ENCODE results near the gene NEU2.

The NEU2 gene

GRCh38 chr2:232999354-232999753 lies 33.1 kb upstream of the NEU2 start:
- DNase-seq (ENCODE audit: low read depth, low spot score), result no peak
- no peaks in the 10 kb centered on the region for H3K4me1 ChIP-seq (ENCODE audit: control insufficient read depth, insufficient read depth, low read length)
- WGBS (ENCODE audit: insufficient coverage, insufficient read length), result no CpG with 5 or more reads among the region's 7 CpGs
- H3K36me3 ChIP-seq (ENCODE audit: control insufficient read depth, insufficient read depth, low read length), result no peaks in the 10 kb centered on the region
- no peaks in the 10 kb centered on the region for H3K27me3 ChIP-seq (ENCODE audit: control insufficient read depth, insufficient read depth, low read length)
- no peaks in the 10 kb centered on the region for H3K9me3 ChIP-seq (ENCODE audit: control insufficient read depth, insufficient read depth, low read length)
- no peak overlapping the region for H3K27ac ChIP-seq (ENCODE audit: low read length)
- no peak overlapping the region for H3K4me3 ChIP-seq (ENCODE audit: low read length)

GRCh38 chr2:233000886-233001750 lies 31.4 kb upstream of the NEU2 start:
- Histone ChIP-seq H3K9me3 (ENCODE audit: control insufficient read depth, insufficient read depth, low read length) (no peaks in the 10 kb centered on the region), H3K27me3 (ENCODE audit: control insufficient read depth, insufficient read depth, low read length) (no peaks in the 10 kb centered on the region), H3K4me1 (ENCODE audit: control insufficient read depth, insufficient read depth, low read length) (no peaks in the 10 kb centered on the region), H3K27ac (ENCODE audit: low read length) (no peak overlapping the region), H3K36me3 (ENCODE audit: control insufficient read depth, insufficient read depth, low read length) (no peaks in the 10 kb centered on the region), H3K4me3 (ENCODE audit: low read length) (no peak overlapping the region; the same call in 1 of the 2 replicates)
- WGBS (ENCODE audit: insufficient coverage, insufficient read length), result no CpG with 5 or more reads among the region's 20 CpGs
- DNase-seq (ENCODE audit: low read depth, low spot score), result no peak

- H3K27ac ChIP-seq (ENCODE audit: low read length), result no peak overlapping the region
- no peaks in the 10 kb centered on the region for H3K36me3 ChIP-seq (ENCODE audit: control insufficient read depth, insufficient read depth, low read length)
- no peaks in the 10 kb centered on the region for H3K27me3 ChIP-seq (ENCODE audit: control insufficient read depth, insufficient read depth, low read length)
- H3K4me1 ChIP-seq (ENCODE audit: control insufficient read depth, insufficient read depth, low read length), result no peaks in the 10 kb centered on the region
- H3K4me3 ChIP-seq (ENCODE audit: low read length), result no peak overlapping the region
- DNase-seq (ENCODE audit: low read depth, low spot score), result no peak
- H3K9me3 ChIP-seq (ENCODE audit: control insufficient read depth, insufficient read depth, low read length), result no peaks in the 10 kb centered on the region
- no CpG with 5 or more reads among the region's 19 CpGs for WGBS (ENCODE audit: insufficient coverage, insufficient read length)
Observed at GRCh38 chr2:233002829-233003657, 29.4 kb upstream of the NEU2 start.

DNA sequence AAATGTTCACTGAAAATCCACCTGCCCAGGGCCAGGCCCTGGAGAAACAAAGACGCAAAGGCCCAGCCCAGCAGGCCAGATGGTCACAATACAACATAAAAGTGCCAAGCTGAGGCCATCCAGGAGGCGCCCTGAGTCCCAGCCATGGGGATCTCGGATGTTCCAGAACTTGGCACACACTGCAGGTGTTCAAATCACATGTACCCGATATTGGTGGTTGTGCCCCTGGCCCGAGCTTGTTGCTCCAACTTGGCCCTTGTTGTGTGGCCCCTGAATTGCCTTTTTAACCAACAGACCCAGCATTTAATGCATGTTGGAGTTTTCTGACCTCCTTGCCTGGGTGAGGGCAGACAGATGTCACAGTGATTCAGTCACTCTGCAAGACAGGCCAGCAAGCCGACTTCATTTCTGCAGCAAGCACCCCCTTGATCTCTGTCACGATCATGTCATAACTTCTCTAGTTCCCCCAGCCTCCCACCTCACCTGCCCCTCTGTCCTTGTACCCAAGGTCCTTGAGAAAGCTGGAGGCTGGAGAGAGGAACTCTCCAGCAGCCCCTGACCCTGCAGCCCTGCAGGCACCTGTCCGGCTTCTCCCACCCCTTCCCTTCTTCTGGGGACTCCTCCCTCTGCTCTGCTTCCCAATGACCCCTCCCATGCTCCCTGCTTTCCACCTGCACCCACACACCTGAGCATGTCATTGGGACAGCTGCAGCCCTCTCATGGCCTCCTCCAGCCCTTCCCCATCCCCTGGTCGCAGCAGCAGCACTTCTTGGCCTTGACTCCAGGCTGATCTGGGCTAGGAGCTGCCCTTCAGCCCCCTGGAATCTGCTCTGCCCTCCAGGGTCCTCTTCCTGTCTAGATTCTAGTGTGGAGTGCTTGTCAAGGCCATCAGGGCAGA lies 28.6 kb upstream of the NEU2 start:
- H3K27ac ChIP-seq (ENCODE audit: low read length), result no peak overlapping the region
- H3K4me3 ChIP-seq (ENCODE audit: low read length), result no peak overlapping the region
- no peaks in the 10 kb centered on the region for H3K27me3 ChIP-seq (ENCODE audit: control insufficient read depth, insufficient read depth, low read length)
- no peak for DNase-seq (ENCODE audit: low read depth, low spot score)
- WGBS (ENCODE audit: insufficient coverage, insufficient read length), result no CpG with 5 or more reads among the region's 9 CpGs
- no peaks in the 10 kb centered on the region for H3K4me1 ChIP-seq (ENCODE audit: control insufficient read depth, insufficient read depth, low read length)
- H3K9me3 ChIP-seq (ENCODE audit: control insufficient read depth, insufficient read depth, low read length), result no peaks in the 10 kb centered on the region
- no peaks in the 10 kb centered on the region for H3K36me3 ChIP-seq (ENCODE audit: control insufficient read depth, insufficient read depth, low read length)

DNA sequence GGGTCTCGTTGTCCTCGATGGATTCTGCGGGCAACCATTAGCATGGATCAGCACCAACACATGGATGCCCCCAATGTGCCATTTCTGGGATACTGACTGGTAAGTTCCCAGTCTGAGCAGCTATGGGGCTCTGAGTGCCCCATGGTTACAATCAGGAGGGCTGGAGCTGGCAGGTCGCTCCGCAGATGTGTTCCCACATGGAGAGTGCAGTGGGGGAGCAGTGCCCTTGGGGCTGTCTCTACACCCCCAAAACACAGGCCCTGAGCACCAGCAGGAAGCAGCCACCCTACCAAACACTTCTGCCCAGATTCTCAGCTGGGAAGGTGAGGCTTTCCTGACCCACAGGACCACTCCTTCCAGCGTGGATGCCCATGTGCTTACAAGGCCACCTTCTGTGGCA lies 27.4 kb upstream of the NEU2 start:
- no peak for DNase-seq (ENCODE audit: low read depth, low spot score)
- no peaks in the 10 kb centered on the region for H3K9me3 ChIP-seq (ENCODE audit: control insufficient read depth, insufficient read depth, low read length)
- H3K4me3 ChIP-seq (ENCODE audit: low read length), result no peak overlapping the region
- H3K27ac ChIP-seq (ENCODE audit: low read length), result no peak overlapping the region
- no peaks in the 10 kb centered on the region for H3K27me3 ChIP-seq (ENCODE audit: control insufficient read depth, insufficient read depth, low read length)
- WGBS (ENCODE audit: insufficient coverage, insufficient read length), result no CpG with 5 or more reads among the region's 6 CpGs
- no peaks in the 10 kb centered on the region for H3K36me3 ChIP-seq (ENCODE audit: control insufficient read depth, insufficient read depth, low read length)
- H3K4me1 ChIP-seq (ENCODE audit: control insufficient read depth, insufficient read depth, low read length), result no peaks in the 10 kb centered on the region

DNA sequence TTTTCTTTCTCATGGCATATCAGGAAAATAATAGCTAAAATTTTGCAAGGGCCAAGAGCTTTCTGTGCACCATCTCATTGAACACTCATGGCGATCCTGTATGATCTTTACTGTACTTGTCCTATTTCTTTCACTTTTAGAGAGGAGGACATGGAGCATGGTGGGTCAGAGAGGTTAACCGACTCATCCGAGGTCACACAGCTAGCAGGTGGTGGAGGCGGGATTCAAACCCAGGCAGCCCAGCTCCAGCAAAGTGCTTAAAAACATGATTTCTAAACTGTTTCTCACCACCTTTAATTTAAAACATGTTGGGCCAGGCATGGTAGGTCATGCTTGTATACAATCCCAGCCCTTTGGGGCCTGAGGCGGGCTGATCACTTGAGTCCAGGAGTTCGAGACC lies 25.8 kb upstream of the NEU2 start:
- no CpG with 5 or more reads among the region's 6 CpGs for WGBS (ENCODE audit: insufficient coverage, insufficient read length)
- no peaks in the 10 kb centered on the region for H3K36me3 ChIP-seq (ENCODE audit: control insufficient read depth, insufficient read depth, low read length)

DNA sequence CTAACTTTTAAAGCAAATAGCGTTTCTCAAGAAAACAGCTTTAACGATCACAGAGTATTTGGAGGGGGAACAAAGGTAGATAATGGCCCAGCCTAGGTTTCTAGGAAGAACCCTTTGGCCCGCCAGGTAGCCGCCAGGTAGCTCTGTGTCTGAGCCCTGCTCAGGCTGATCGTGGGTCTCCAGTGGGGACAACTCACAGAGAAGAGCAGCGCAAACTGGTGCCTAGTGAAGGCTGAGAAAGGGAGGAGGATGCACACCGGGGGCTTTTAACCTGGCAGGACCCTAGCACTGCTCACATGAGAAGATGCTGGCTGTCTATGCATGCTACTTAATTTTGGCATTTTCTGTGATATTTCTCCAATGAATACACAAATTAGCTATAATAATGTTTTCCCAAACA lies 25.2 kb upstream of the NEU2 start:
- H3K4me1 ChIP-seq (ENCODE audit: control insufficient read depth, insufficient read depth, low read length), result no peaks in the 10 kb centered on the region
- no peak for DNase-seq (ENCODE audit: low read depth, low spot score)
- no peaks in the 10 kb centered on the region for H3K9me3 ChIP-seq (ENCODE audit: control insufficient read depth, insufficient read depth, low read length)
- H3K27ac ChIP-seq (ENCODE audit: low read length), result no peak overlapping the region
- H3K4me3 ChIP-seq (ENCODE audit: low read length), result no peak overlapping the region
- no CpG with 5 or more reads among the region's 7 CpGs for WGBS (ENCODE audit: insufficient coverage, insufficient read length)
- H3K36me3 ChIP-seq (ENCODE audit: control insufficient read depth, insufficient read depth, low read length), result no peaks in the 10 kb centered on the region
- H3K27me3 ChIP-seq (ENCODE audit: control insufficient read depth, insufficient read depth, low read length), result no peaks in the 10 kb centered on the region

More for the DNA sequence above, 25.8 kb upstream of the NEU2 start:
- Histone ChIP-seq H3K27me3 (ENCODE audit: control insufficient read depth, insufficient read depth, low read length) (no peaks in the 10 kb centered on the region), H3K9me3 (ENCODE audit: control insufficient read depth, insufficient read depth, low read length) (no peaks in the 10 kb centered on the region), H3K4me1 (ENCODE audit: control insufficient read depth, insufficient read depth, low read length) (no peaks in the 10 kb centered on the region), H3K27ac (ENCODE audit: low read length) (no peak overlapping the region), H3K4me3 (ENCODE audit: low read length) (no peak overlapping the region)
- DNase-seq (ENCODE audit: low read depth, low spot score), result no peak

GRCh38 chr2:233007739-233008138 lies 24.7 kb upstream of the NEU2 start:
- no CpG with 5 or more reads among the region's 3 CpGs for WGBS (ENCODE audit: insufficient coverage, insufficient read length)
- H3K4me1 ChIP-seq (ENCODE audit: control insufficient read depth, insufficient read depth, low read length), result no peaks in the 10 kb centered on the region
- no peak overlapping the region for H3K27ac ChIP-seq (ENCODE audit: low read length)
- no peaks in the 10 kb centered on the region for H3K36me3 ChIP-seq (ENCODE audit: control insufficient read depth, insufficient read depth, low read length)
- H3K27me3 ChIP-seq (ENCODE audit: control insufficient read depth, insufficient read depth, low read length), result no peaks in the 10 kb centered on the region
- no peaks in the 10 kb centered on the region for H3K9me3 ChIP-seq (ENCODE audit: control insufficient read depth, insufficient read depth, low read length)
- no peak for DNase-seq (ENCODE audit: low read depth, low spot score)
- no peak overlapping the region for H3K4me3 ChIP-seq (ENCODE audit: low read length)

- Histone ChIP-seq H3K27ac (ENCODE audit: low read length) (no peak overlapping the region), H3K4me1 (ENCODE audit: control insufficient read depth, insufficient read depth, low read length) (no peaks in the 10 kb centered on the region), H3K4me3 (ENCODE audit: low read length) (no peak overlapping the region), H3K36me3 (ENCODE audit: control insufficient read depth, insufficient read depth, low read length) (no peaks in the 10 kb centered on the region), H3K9me3 (ENCODE audit: control insufficient read depth, insufficient read depth, low read length) (no peaks in the 10 kb centered on the region), H3K27me3 (ENCODE audit: control insufficient read depth, insufficient read depth, low read length) (no peaks in the 10 kb centered on the region)
- no CpG with 5 or more reads among the region's 3 CpGs for WGBS (ENCODE audit: insufficient coverage, insufficient read length)
- DNase-seq (ENCODE audit: low read depth, low spot score), result no peak
Observed at GRCh38 chr2:233009661-233010060, 22.8 kb upstream of the NEU2 start.
